ENCODE measurements around the gene CYP27C1.
"Not testable (repeated sequence)": the region's sequence is repeated elsewhere in the genome, so short reads cannot be mapped to it uniquely, and the experiment has no call there.

The CYP27C1 gene

GRCh38 chr2:127164761-127165538 lies 55.1 kb downstream of the CYP27C1 start:
- intact Hi-C loops (cut with micrococcal nuclease), result no loop called here
- Mint-ChIP-seq H3K9me3 (no peaks in the 10 kb centered on the region), H3K4me3 (no peak overlapping the region), H3K27me3 (peaks cover 5% of the 10 kb centered on the region), H3K4me1 (ENCODE audit: low read depth) (peaks cover 1% of the 10 kb centered on the region), H3K27ac (no peak overlapping the region), H3K36me3 (ENCODE audit: low read depth) (no peaks in the 10 kb centered on the region)

- Mint-ChIP-seq H3K4me3 (no peak overlapping the region), H3K9me3 (no peaks in the 10 kb centered on the region), H3K27ac (no peak overlapping the region), H3K27me3 (peaks cover 7% of the 10 kb centered on the region), H3K4me1 (ENCODE audit: low read depth) (peaks cover 5% of the 10 kb centered on the region), H3K36me3 (ENCODE audit: low read depth) (no peaks in the 10 kb centered on the region)
- intact Hi-C loops (cut with micrococcal nuclease), result no loop called here
Observed at GRCh38 chr2:127163921-127164320, 56.2 kb downstream of the CYP27C1 start.

- intact Hi-C loops (cut with micrococcal nuclease); H3K9me3 Mint-ChIP-seq; H3K36me3 Mint-ChIP-seq (ENCODE audit: low read depth); H3K4me3 Mint-ChIP-seq; H3K27me3 Mint-ChIP-seq; H3K27ac Mint-ChIP-seq: not testable (repeated sequence)
- peaks cover 14% of the 10 kb centered on the region for H3K4me1 Mint-ChIP-seq (ENCODE audit: low read depth)
Observed at GRCh38 chr2:127163090-127163406, 57.1 kb downstream of the CYP27C1 start.

GRCh38 chr2:127162261-127163089 lies 57.6 kb downstream of the CYP27C1 start:
- peaks cover 19% of the 10 kb centered on the region for H3K4me1 Mint-ChIP-seq (ENCODE audit: low read depth)
- no peak overlapping the region for H3K27ac Mint-ChIP-seq
- peaks cover 7% of the 10 kb centered on the region for H3K27me3 Mint-ChIP-seq
- no peaks in the 10 kb centered on the region for H3K9me3 Mint-ChIP-seq
- intact Hi-C loops (cut with micrococcal nuclease), result no loop called here
- no peak overlapping the region for H3K4me3 Mint-ChIP-seq
- H3K36me3 Mint-ChIP-seq (ENCODE audit: low read depth), result no peaks in the 10 kb centered on the region

GRCh38 chr2:127161176-127162136 lies 58.6 kb downstream of the CYP27C1 start:
- H3K9me3 Mint-ChIP-seq, result no peaks in the 10 kb centered on the region
- H3K4me3 Mint-ChIP-seq, result no peak overlapping the region
- H3K27me3 Mint-ChIP-seq, result peaks cover 7% of the 10 kb centered on the region
- no peaks in the 10 kb centered on the region for H3K36me3 Mint-ChIP-seq (ENCODE audit: low read depth)
- intact Hi-C loops (cut with micrococcal nuclease), result no loop called here
- peaks cover 21% of the 10 kb centered on the region for H3K4me1 Mint-ChIP-seq (ENCODE audit: low read depth)
- peak overlapping the region; percentile 20 for H3K27ac Mint-ChIP-seq

- H3K4me1 Mint-ChIP-seq (ENCODE audit: low read depth), result peaks cover 21% of the 10 kb centered on the region
Observed at GRCh38 chr2:127160676-127161075, 59.4 kb downstream of the CYP27C1 start.

GRCh38 chr2:127159543-127159942 lies 60.6 kb downstream of the CYP27C1 start:
- H3K27ac Mint-ChIP-seq, result no peak overlapping the region
- no peaks in the 10 kb centered on the region for H3K9me3 Mint-ChIP-seq
- peaks cover 21% of the 10 kb centered on the region for H3K4me1 Mint-ChIP-seq (ENCODE audit: low read depth)
- H3K36me3 Mint-ChIP-seq (ENCODE audit: low read depth), result no peaks in the 10 kb centered on the region
- H3K27me3 Mint-ChIP-seq, result peaks cover 4% of the 10 kb centered on the region
- H3K4me3 Mint-ChIP-seq, result no peak overlapping the region
- intact Hi-C loops (cut with micrococcal nuclease), result no loop called here

More at GRCh38 chr2:127160676-127161075, 59.4 kb downstream of the CYP27C1 start:
- Mint-ChIP-seq H3K36me3 (ENCODE audit: low read depth) (no peaks in the 10 kb centered on the region), H3K4me3 (no peak overlapping the region), H3K27me3 (peaks cover 7% of the 10 kb centered on the region), H3K9me3 (no peaks in the 10 kb centered on the region), H3K27ac (peak overlapping the region; percentile 20)
- intact Hi-C loops (cut with micrococcal nuclease), result no loop called here

- Mint-ChIP-seq H3K4me1 (ENCODE audit: low read depth) (peaks cover 21% of the 10 kb centered on the region), H3K27ac (peak overlapping the region; percentile 43), H3K27me3 (peaks cover 4% of the 10 kb centered on the region), H3K9me3 (no peaks in the 10 kb centered on the region), H3K4me3 (no peak overlapping the region), H3K36me3 (ENCODE audit: low read depth) (no peaks in the 10 kb centered on the region)
- intact Hi-C loops (cut with micrococcal nuclease), result no loop called here
Observed at GRCh38 chr2:127158614-127159290, 61.3 kb downstream of the CYP27C1 start.

GRCh38 chr2:127157651-127158485 lies 62.2 kb downstream of the CYP27C1 start:
- H3K27ac Mint-ChIP-seq, result peak overlapping the region; percentile 43
- no peak overlapping the region for H3K4me3 Mint-ChIP-seq
- peaks cover 21% of the 10 kb centered on the region for H3K4me1 Mint-ChIP-seq (ENCODE audit: low read depth)
- no peaks in the 10 kb centered on the region for H3K36me3 Mint-ChIP-seq (ENCODE audit: low read depth)
- intact Hi-C loops (cut with micrococcal nuclease), result no loop called here
- H3K27me3 Mint-ChIP-seq, result peaks cover 4% of the 10 kb centered on the region
- H3K9me3 Mint-ChIP-seq, result no peaks in the 10 kb centered on the region

GRCh38 chr2:127157114-127157513 lies 63.0 kb downstream of the CYP27C1 start:
- peaks cover 4% of the 10 kb centered on the region for H3K27me3 Mint-ChIP-seq
- intact Hi-C loops (cut with micrococcal nuclease), result no loop called here

GRCh38 chr2:127155947-127156346 lies 64.2 kb downstream of the CYP27C1 start:
- Mint-ChIP-seq H3K27ac (no peak overlapping the region), H3K4me3 (no peak overlapping the region), H3K9me3 (no peaks in the 10 kb centered on the region), H3K36me3 (ENCODE audit: low read depth) (no peaks in the 10 kb centered on the region), H3K27me3 (peaks cover 2% of the 10 kb centered on the region), H3K4me1 (ENCODE audit: low read depth) (peaks cover 21% of the 10 kb centered on the region)
- intact Hi-C loops (cut with micrococcal nuclease), result no loop called here

More at GRCh38 chr2:127157114-127157513, 63.0 kb downstream of the CYP27C1 start:
- Mint-ChIP-seq H3K4me3 (no peak overlapping the region), H3K27ac (peak overlapping the region; percentile 16), H3K4me1 (ENCODE audit: low read depth) (peaks cover 21% of the 10 kb centered on the region), H3K9me3 (no peaks in the 10 kb centered on the region), H3K36me3 (ENCODE audit: low read depth) (no peaks in the 10 kb centered on the region)

GRCh38 chr2:127155028-127155581 lies 65.0 kb downstream of the CYP27C1 start:
- no peak overlapping the region for H3K27ac Mint-ChIP-seq
- no peak overlapping the region for H3K4me3 Mint-ChIP-seq
- H3K27me3 Mint-ChIP-seq, result peaks cover 2% of the 10 kb centered on the region
- H3K36me3 Mint-ChIP-seq (ENCODE audit: low read depth), result no peaks in the 10 kb centered on the region
- H3K9me3 Mint-ChIP-seq, result no peaks in the 10 kb centered on the region
- peaks cover 21% of the 10 kb centered on the region for H3K4me1 Mint-ChIP-seq (ENCODE audit: low read depth)
- intact Hi-C loops (cut with micrococcal nuclease), result no loop called here
